ENCODE data around the gene CISD1.
A peak's percentile ranks its signal among the peaks of the same experiment; 100 is the strongest.
"Not testable (repeated sequence)": the region's sequence is repeated elsewhere in the genome, so short reads cannot be mapped to it uniquely, and the experiment has no call there.

Gene CISD1

GRCh38 chr10:58244242-58244641, 24.7 kb upstream of the CISD1 start:
- peaks cover 23% of the 10 kb centered on the region for H3K4me1 ChIP-seq (ENCODE audit: control insufficient read depth, insufficient read depth, low read length)
- H3K4me2 ChIP-seq (ENCODE audit: low read length); H3K4me3 ChIP-seq (ENCODE audit: low read length); H3K9me3 ChIP-seq (replicated peaks; ENCODE audit: low read length); H3K36me3 ChIP-seq (ENCODE audit: insufficient read depth, low read length); H3K9ac ChIP-seq (ENCODE audit: low read depth, low read length); H3K27me3 ChIP-seq (ENCODE audit: control insufficient read depth, insufficient read depth, low read length): not testable (repeated sequence)

- not testable (repeated sequence) for H3K36me3 ChIP-seq (ENCODE audit: insufficient read depth, low read length); H3K9ac ChIP-seq (ENCODE audit: low read depth, low read length); H3K27me3 ChIP-seq (ENCODE audit: control insufficient read depth, insufficient read depth, low read length); H3K4me3 ChIP-seq (ENCODE audit: low read length); H3K9me3 ChIP-seq (replicated peaks; ENCODE audit: low read length); H3K4me2 ChIP-seq (ENCODE audit: low read length)
- peaks cover 19% of the 10 kb centered on the region for H3K4me1 ChIP-seq (ENCODE audit: control insufficient read depth, insufficient read depth, low read length)
Observed at GRCh38 chr10:58244666-58245065, 24.3 kb upstream of the CISD1 start.

DNA sequence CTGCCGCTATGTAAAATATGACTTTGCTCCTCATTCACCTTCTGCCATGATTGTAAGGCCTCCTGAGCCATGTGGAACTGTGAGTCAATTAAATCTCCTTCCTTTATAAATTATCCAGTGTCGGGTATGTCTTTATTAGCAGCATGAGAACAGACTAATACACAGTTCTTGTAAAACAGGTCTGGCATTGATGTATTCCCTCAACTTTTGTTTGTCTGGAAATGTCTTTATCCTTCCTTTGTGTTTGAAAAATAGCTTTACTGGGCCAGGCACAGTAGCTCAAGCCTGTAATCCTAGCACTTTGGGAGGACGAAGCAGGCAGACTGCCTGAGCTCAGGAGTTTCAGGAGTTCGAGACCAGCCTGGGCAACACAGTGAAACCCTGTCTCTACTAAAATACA, 15.8 kb upstream of the CISD1 start:
- H3K9ac ChIP-seq (ENCODE audit: low read depth, low read length) = no peak overlapping the region
- no peaks in the 10 kb centered on the region for H3K9me3 ChIP-seq (replicated peaks; ENCODE audit: low read length)
- no peaks in the 10 kb centered on the region for H3K4me1 ChIP-seq (ENCODE audit: control insufficient read depth, insufficient read depth, low read length)
- no peak overlapping the region for H3K4me2 ChIP-seq (ENCODE audit: low read length)
- H3K4me3 ChIP-seq (ENCODE audit: low read length) = no peak overlapping the region
- no peaks in the 10 kb centered on the region for H3K27me3 ChIP-seq (ENCODE audit: control insufficient read depth, insufficient read depth, low read length)
- no peaks in the 10 kb centered on the region for H3K36me3 ChIP-seq (ENCODE audit: insufficient read depth, low read length)

GRCh38 chr10:58254644-58255043, 14.3 kb upstream of the CISD1 start:
- no peak overlapping the region for H3K9ac ChIP-seq (ENCODE audit: low read depth, low read length)
- no peak overlapping the region for H3K4me2 ChIP-seq (ENCODE audit: low read length)
- no peaks in the 10 kb centered on the region for H3K9me3 ChIP-seq (replicated peaks; ENCODE audit: low read length)
- H3K36me3 ChIP-seq (ENCODE audit: insufficient read depth, low read length) = no peaks in the 10 kb centered on the region
- no peak overlapping the region for H3K4me3 ChIP-seq (ENCODE audit: low read length)
- no peaks in the 10 kb centered on the region for H3K4me1 ChIP-seq (ENCODE audit: control insufficient read depth, insufficient read depth, low read length)
- H3K27me3 ChIP-seq (ENCODE audit: control insufficient read depth, insufficient read depth, low read length) = no peaks in the 10 kb centered on the region

DNA sequence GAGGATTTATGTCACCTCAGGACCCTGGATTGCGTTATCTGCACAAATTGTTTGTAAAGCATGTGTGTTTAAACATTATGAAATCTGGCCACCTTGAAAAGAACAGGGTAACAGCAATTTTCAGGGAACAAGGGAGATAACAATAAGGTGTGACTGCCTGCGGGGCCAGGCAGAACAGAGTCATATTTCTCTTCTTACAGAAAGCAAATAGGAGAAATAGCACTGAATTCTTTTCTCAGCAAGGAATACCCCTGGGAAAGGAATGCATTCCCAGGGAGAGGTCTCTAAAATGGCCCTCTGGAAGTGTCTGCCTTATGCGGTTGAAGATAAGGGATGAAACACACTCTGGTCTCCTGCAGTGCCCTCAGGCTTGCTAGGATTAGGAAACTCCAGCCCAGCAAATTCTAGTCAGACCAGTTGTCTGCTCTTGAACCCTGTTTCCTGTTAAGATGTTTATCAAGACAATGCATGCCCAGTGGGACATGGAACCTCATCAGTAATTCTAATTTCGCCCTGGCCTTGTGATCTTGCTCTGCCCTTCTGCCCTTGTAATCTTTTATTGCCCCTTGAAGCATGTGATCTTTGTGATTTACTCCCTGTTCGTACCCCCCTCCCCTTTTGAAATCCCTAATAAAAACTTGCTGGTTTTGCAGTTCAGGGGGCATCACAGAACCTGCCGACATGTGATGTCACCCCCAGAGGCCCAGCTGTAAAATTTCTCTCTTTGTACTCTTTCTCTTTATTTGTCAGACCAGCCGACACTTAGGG, 12.8 kb upstream of the CISD1 start:
- not testable (repeated sequence) for H3K4me3 ChIP-seq (ENCODE audit: low read length)

GRCh38 chr10:58258977-58259692, 9.8 kb upstream of the CISD1 start:
- H3K4me2 ChIP-seq (ENCODE audit: low read length) = no peak overlapping the region
- no peaks in the 10 kb centered on the region for H3K4me1 ChIP-seq (ENCODE audit: control insufficient read depth, insufficient read depth, low read length)
- no peaks in the 10 kb centered on the region for H3K27me3 ChIP-seq (ENCODE audit: control insufficient read depth, insufficient read depth, low read length)
- H3K4me3 ChIP-seq (ENCODE audit: low read length) = no peak overlapping the region
- no peaks in the 10 kb centered on the region for H3K9me3 ChIP-seq (replicated peaks; ENCODE audit: low read length)
- no peaks in the 10 kb centered on the region for H3K36me3 ChIP-seq (ENCODE audit: insufficient read depth, low read length)
- no peak overlapping the region for H3K9ac ChIP-seq (ENCODE audit: low read depth, low read length)

More for the DNA sequence above, 12.8 kb upstream of the CISD1 start:
- not testable (repeated sequence) for H3K9ac ChIP-seq (ENCODE audit: low read depth, low read length); H3K36me3 ChIP-seq (ENCODE audit: insufficient read depth, low read length); H3K27me3 ChIP-seq (ENCODE audit: control insufficient read depth, insufficient read depth, low read length); H3K4me2 ChIP-seq (ENCODE audit: low read length); H3K4me1 ChIP-seq (ENCODE audit: control insufficient read depth, insufficient read depth, low read length); H3K9me3 ChIP-seq (replicated peaks; ENCODE audit: low read length)

DNA sequence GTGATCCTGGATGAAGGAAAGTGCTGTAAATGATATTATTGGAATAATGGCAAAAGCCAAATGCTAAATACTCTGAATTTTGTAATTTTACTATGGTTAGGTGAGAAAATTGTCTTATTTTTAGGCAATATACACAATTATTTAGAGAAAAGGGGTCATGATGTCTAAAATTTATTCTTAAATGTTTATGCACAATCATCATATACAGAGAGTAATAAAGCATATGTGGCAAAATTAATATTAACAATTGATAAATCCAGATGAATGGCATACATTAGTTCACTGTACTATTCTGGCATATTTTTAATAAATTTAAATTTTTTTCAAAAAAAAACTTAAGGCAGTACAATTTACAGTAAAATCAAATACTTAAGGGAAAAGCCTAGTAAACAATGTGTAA, 8.6 kb upstream of the CISD1 start:
- Histone ChIP-seq H3K9ac (ENCODE audit: low read depth, low read length) (no peak overlapping the region), H3K4me2 (ENCODE audit: low read length) (no peak overlapping the region), H3K36me3 (ENCODE audit: insufficient read depth, low read length) (no peaks in the 10 kb centered on the region), H3K4me1 (ENCODE audit: control insufficient read depth, insufficient read depth, low read length) (no peaks in the 10 kb centered on the region), H3K4me3 (ENCODE audit: low read length) (no peak overlapping the region), H3K9me3 (replicated peaks; ENCODE audit: low read length) (no peaks in the 10 kb centered on the region), H3K27me3 (ENCODE audit: control insufficient read depth, insufficient read depth, low read length) (no peaks in the 10 kb centered on the region)

DNA sequence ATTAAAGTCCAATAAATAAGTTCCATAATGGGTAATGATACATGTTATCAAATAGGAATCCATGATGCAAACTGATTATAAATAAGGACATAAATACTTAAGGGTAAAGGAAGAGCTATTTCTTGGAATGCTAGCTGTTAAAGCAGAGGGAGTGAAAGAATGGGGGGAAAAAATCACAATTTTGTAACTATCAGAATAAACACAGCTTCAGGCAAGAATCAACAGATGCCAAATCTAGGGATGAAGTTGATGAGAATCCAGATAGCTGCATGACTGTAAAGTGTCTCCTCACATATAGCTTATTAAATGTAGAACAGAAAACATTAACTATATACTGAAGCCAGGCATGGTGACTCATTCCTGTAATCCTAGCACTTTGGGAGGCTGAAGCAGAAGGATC, 6.2 kb upstream of the CISD1 start:
- H3K4me2 ChIP-seq (ENCODE audit: low read length) = no peak overlapping the region
- no peaks in the 10 kb centered on the region for H3K27me3 ChIP-seq (ENCODE audit: control insufficient read depth, insufficient read depth, low read length)
- no peak overlapping the region for H3K4me3 ChIP-seq (ENCODE audit: low read length)
- no peaks in the 10 kb centered on the region for H3K9me3 ChIP-seq (replicated peaks; ENCODE audit: low read length)
- no peak overlapping the region for H3K9ac ChIP-seq (ENCODE audit: low read depth, low read length)
- H3K36me3 ChIP-seq (ENCODE audit: insufficient read depth, low read length) = no peaks in the 10 kb centered on the region
- peaks cover 3% of the 10 kb centered on the region for H3K4me1 ChIP-seq (ENCODE audit: control insufficient read depth, insufficient read depth, low read length)

DNA sequence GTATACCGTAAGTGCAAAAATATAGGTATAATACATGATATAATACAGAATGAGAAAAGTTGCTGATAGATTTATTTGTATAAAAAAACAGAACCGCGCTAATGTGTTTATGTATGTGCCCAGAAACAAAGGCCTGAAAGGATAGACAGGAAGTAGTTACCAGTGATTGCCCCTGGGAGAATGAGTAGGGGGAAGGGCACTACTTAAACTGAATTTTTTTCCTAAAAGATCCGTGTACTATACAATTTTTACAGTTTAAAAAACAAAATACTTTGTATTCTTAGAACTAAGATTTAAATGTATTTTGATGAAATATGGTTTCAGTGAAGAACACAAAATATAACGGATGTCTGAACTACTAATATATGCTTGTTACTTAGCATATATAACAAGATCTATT, 4.2 kb upstream of the CISD1 start:
- Histone ChIP-seq H3K9ac (ENCODE audit: low read depth, low read length) (no peak overlapping the region), H3K4me1 (ENCODE audit: control insufficient read depth, insufficient read depth, low read length) (peaks cover 3% of the 10 kb centered on the region), H3K9me3 (replicated peaks; ENCODE audit: low read length) (no peaks in the 10 kb centered on the region), H3K4me2 (ENCODE audit: low read length) (no peak overlapping the region), H3K36me3 (ENCODE audit: insufficient read depth, low read length) (no peaks in the 10 kb centered on the region), H3K27me3 (ENCODE audit: control insufficient read depth, insufficient read depth, low read length) (no peaks in the 10 kb centered on the region), H3K4me3 (ENCODE audit: low read length) (no peak overlapping the region)

DNA sequence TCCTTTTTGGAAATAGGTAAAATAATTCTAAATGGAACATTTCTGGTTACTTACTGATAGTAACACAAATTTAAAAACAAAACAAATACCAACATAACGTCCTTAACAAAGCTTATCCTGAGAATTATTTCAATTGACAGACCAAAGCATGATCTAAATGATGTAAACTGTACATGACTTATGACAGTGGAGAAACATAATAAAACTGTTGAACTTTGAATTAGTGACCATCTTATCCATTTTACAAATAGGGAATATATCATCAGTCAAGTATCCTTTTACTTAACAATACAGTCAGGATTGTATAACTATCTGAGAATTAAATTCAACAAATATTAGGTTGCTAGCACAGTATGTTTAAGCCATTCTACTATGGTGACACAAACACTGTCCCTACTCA, 3.7 kb upstream of the CISD1 start:
- Histone ChIP-seq H3K27me3 (ENCODE audit: control insufficient read depth, insufficient read depth, low read length) (no peaks in the 10 kb centered on the region), H3K9me3 (replicated peaks; ENCODE audit: low read length) (no peaks in the 10 kb centered on the region), H3K4me3 (ENCODE audit: low read length) (no peak overlapping the region), H3K4me1 (ENCODE audit: control insufficient read depth, insufficient read depth, low read length) (peaks cover 3% of the 10 kb centered on the region), H3K4me2 (ENCODE audit: low read length) (peak overlapping the region; percentile 97), H3K36me3 (ENCODE audit: insufficient read depth, low read length) (no peaks in the 10 kb centered on the region), H3K9ac (ENCODE audit: low read depth, low read length) (peak overlapping the region; percentile 87)

- peak overlapping the region; percentile 97 for H3K4me2 ChIP-seq (ENCODE audit: low read length)
- H3K4me3 ChIP-seq (ENCODE audit: low read length) = peak overlapping the region; percentile 89
- H3K4me1 ChIP-seq (ENCODE audit: control insufficient read depth, insufficient read depth, low read length) = peaks cover 8% of the 10 kb centered on the region
- no peaks in the 10 kb centered on the region for H3K36me3 ChIP-seq (ENCODE audit: insufficient read depth, low read length)
- H3K27me3 ChIP-seq (ENCODE audit: control insufficient read depth, insufficient read depth, low read length) = no peaks in the 10 kb centered on the region
- peak overlapping the region; percentile 87 for H3K9ac ChIP-seq (ENCODE audit: low read depth, low read length)
- H3K9me3 ChIP-seq (replicated peaks; ENCODE audit: low read length) = no peaks in the 10 kb centered on the region
Observed at GRCh38 chr10:58266003-58266825, 2.7 kb upstream of the CISD1 start.

Data from skeletal muscle satellite cell (primary cell).